Measurements from ENCODE around the gene NPPC. TPM values are rescaled to one million over a fixed set of nuclear protein-coding genes. Genes with fewer than 3 reads are reported as not detected.

The NPPC gene
- total RNA-seq, 2 donors from 2014 or later: not detected

DNA sequence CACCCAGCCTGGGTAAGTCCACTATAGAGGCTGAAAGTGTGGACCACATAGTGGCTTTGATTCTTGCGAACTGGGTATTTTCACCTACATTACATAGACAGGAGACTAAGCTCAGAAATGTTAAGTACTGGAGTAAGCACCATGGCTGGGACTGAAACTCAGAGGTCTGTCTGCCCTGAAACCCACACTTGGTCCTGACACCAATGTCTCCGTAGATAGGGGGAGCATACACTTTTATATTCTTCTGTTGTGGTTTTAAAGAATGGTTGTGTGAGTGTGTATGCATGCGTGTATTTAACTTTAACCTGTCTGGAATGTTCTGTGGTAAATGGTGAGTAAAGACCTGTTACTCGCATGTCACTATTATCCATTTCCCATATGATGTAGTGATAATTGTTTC lies 10.3 kb upstream of the NPPC start:
- ATAC-seq (ENCODE audit: insufficient number of reproducible peaks, low FRiP score, low read depth) (no peak), DNase-seq (ENCODE audit: low spot score) (no peak)
- no peaks in the 10 kb centered on the region for H3K36me3 ChIP-seq
- TF ChIP-seq, protein P1, sequence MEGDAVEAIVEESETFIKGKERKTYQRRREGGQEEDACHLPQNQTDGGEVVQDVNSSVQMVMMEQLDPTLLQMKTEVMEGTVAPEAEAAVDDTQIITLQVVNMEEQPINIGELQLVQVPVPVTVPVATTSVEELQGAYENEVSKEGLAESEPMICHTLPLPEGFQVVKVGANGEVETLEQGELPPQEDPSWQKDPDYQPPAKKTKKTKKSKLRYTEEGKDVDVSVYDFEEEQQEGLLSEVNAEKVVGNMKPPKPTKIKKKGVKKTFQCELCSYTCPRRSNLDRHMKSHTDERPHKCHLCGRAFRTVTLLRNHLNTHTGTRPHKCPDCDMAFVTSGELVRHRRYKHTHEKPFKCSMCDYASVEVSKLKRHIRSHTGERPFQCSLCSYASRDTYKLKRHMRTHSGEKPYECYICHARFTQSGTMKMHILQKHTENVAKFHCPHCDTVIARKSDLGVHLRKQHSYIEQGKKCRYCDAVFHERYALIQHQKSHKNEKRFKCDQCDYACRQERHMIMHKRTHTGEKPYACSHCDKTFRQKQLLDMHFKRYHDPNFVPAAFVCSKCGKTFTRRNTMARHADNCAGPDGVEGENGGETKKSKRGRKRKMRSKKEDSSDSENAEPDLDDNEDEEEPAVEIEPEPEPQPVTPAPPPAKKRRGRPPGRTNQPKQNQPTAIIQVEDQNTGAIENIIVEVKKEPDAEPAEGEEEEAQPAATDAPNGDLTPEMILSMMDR (IDR thresholded peaks at IDR 0.05): no peak
- H3K27me3 ChIP-seq (replicated peaks; ENCODE audit: insufficient read depth): no peaks in the 10 kb centered on the region
- no peak overlapping the region for H3K4me3 ChIP-seq
- H3K27ac ChIP-seq: no peak overlapping the region
- H3K4me1 ChIP-seq (ENCODE audit: control insufficient read depth in 1 of 2, low read depth in 2 of 2): no peaks in the 10 kb centered on the region
- no peaks in the 10 kb centered on the region for H3K9me3 ChIP-seq

DNA sequence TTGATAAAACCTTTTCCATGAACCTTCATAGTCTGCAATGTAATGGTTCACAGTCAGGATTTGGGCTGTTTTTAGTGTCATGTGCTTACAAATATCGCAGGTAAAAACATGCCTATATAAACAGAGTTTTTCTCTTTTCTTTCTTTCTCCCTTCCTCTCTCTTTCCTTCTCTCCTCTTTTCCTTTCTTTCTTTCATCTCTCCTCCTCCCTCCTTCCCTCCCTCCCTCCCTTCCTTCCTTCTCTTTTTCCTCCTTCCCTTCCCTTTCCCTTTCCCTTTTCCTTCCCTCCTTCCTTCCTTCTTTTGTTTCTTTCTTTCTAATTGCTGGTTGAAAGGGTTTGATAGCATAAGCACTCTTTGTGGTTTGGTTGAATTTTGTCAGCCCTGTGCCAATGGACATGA lies 9.6 kb upstream of the NPPC start:
- Histone ChIP-seq H3K9me3 (no peaks in the 10 kb centered on the region), H3K4me1 (ENCODE audit: control insufficient read depth in 1 of 2, low read depth in 2 of 2) (no peaks in the 10 kb centered on the region), H3K36me3 (no peaks in the 10 kb centered on the region), H3K27ac (no peak overlapping the region), H3K4me3 (no peak overlapping the region), H3K27me3 (replicated peaks; ENCODE audit: insufficient read depth) (no peaks in the 10 kb centered on the region)
- DNase-seq (ENCODE audit: low spot score) (no peak), ATAC-seq (ENCODE audit: insufficient number of reproducible peaks, low FRiP score, low read depth) (no peak)
- TF ChIP-seq, protein P1 (IDR thresholded peaks at IDR 0.05): no peak

DNA sequence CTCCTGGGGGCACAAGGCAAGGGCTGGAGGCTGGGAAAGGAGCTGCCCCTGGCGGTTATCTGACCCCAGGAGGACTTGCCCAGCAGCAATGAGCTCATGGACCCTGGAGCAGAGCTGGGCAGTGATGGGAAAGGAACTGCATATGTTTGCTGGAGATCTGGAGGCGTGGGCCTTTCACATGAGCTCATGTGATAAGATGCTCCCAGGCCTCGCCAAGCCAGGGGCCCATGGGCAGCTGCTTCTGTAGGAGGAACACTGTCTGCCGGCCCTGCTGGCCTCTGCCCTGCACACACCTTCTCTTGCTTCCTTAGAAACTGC lies 9.0 kb upstream of the NPPC start:
- Histone ChIP-seq H3K27ac (no peak overlapping the region), H3K27me3 (replicated peaks; ENCODE audit: insufficient read depth) (no peaks in the 10 kb centered on the region), H3K4me1 (ENCODE audit: control insufficient read depth in 1 of 2, low read depth in 2 of 2) (no peaks in the 10 kb centered on the region), H3K36me3 (no peaks in the 10 kb centered on the region), H3K9me3 (no peaks in the 10 kb centered on the region), H3K4me3 (no peak overlapping the region)
- TF ChIP-seq, protein P1 (IDR thresholded peaks at IDR 0.05): no peak
- no peak for DNase-seq (ENCODE audit: low spot score)
- no peak for ATAC-seq (ENCODE audit: insufficient number of reproducible peaks, low FRiP score, low read depth)

DNA sequence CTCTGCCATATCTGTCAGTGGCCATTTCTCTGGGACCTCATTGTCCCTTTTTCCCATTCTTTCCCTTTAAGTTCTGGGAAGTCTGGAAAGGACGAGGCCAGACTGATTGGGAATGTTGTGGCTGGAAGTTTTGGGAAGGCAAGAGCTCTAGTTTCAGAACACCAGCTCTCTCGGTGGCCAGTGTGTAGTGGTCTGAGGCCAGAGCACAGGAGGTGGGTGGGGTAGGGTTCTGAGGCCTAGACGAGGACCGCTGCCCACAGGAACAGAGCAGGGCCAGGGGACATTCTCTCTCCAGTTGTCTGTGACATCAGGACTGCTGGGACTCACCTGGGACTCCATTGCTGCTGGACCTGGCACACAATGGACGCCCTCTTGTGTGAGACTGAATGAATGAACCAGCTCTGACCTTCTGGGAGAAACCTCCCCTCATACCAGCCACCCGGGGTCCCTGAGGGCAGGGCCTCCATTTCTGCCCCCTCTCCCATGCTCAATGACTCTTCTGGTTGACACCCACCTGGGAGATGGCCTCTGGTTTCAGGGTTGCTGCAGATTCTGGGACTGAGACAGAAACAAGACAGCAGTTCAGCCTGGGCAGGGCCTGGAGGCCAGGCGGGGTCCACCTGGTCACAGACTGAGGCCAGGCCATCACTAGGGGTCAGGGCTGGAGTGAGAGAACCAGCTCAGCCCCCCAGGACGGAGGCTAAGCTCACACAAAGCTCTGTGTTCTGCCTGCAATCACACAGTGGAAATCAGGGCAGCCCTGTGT lies 8.4 kb upstream of the NPPC start:
- TF ChIP-seq, protein P1 (IDR thresholded peaks at IDR 0.05): no peak
- Histone ChIP-seq H3K27ac (no peak overlapping the region), H3K36me3 (no peaks in the 10 kb centered on the region), H3K4me1 (ENCODE audit: control insufficient read depth in 1 of 2, low read depth in 2 of 2) (no peaks in the 10 kb centered on the region), H3K27me3 (replicated peaks; ENCODE audit: insufficient read depth) (no peaks in the 10 kb centered on the region), H3K9me3 (no peaks in the 10 kb centered on the region), H3K4me3 (no peak overlapping the region)
- ATAC-seq (ENCODE audit: insufficient number of reproducible peaks, low FRiP score, low read depth): no peak
- DNase-seq (ENCODE audit: low spot score): no peak

- ATAC-seq (ENCODE audit: insufficient number of reproducible peaks, low FRiP score, low read depth) (no peak), DNase-seq (ENCODE audit: low spot score) (no peak)
- Histone ChIP-seq H3K27ac (no peak overlapping the region), H3K27me3 (replicated peaks; ENCODE audit: insufficient read depth) (peaks cover under 1% of the 10 kb centered on the region), H3K36me3 (no peaks in the 10 kb centered on the region), H3K4me1 (ENCODE audit: control insufficient read depth in 1 of 2, low read depth in 2 of 2) (no peaks in the 10 kb centered on the region), H3K9me3 (no peaks in the 10 kb centered on the region), H3K4me3 (no peak overlapping the region)
- TF ChIP-seq, protein P1 (IDR thresholded peaks at IDR 0.05): no peak
Observed at GRCh38 chr2:231933916-231934401, 7.8 kb upstream of the NPPC start.

Measured in thoracic aorta (tissue), 2 donors.